Ramos (cell line): ENCODE data around the gene SIPA1L3.
"Not testable (repeated sequence)": the region's sequence is repeated elsewhere in the genome, so short reads cannot be mapped to it uniquely, and the experiment has no call there.

ENCODE experiments used
- in situ Hi-C: fragments of 300-500 bp; cut with MboI; formaldehyde crosslinking; loops from one replicate; pipeline ENCODE4 v1.14.3; 2022; ENCODE audit warnings: low sequenced_read_pairs; ENCODE audit not compliant: unreplicated experiment

Gene SIPA1L3

DNA sequence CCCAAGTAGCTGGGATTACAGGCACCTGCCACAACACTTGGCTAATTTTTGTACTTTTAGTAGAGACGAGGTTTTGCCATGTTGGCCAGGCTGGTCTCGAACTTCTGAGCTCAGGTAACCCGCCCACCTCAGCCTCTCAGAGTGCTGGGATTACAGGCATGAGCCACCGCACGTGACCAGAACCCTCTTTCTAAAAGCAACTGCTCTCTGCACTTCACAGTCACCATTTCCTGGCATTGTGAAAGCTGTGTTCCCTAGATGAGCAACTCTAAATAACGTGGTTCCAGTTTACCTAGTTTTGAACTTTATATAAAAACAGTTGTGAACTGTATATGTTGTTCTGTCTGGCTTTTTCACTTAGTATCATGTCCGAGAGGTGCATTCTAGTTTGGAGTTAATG, 152.9 kb downstream of the SIPA1L3 start:
- in situ Hi-C loops, result no loop called here

DNA sequence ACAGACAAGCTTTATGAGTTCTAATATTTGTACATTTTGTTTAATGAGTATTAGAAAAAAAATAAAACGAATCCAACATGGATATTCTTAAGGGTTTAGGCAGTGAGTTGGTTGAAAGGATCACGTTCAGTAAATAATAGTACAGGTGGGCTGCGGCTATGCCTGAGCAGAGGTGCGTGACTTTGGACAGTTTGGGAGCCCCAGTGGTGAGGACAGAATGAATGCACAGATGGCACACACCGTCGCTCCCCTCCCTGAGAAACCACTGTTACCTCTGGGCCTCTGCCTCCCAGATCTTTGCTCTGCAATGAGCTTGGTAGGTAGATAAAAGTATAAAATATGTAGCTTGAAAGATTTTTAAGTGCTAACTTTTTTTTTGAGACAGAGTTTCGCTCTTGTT, 153.3 kb downstream of the SIPA1L3 start:
- in situ Hi-C loops, result no loop called here

DNA sequence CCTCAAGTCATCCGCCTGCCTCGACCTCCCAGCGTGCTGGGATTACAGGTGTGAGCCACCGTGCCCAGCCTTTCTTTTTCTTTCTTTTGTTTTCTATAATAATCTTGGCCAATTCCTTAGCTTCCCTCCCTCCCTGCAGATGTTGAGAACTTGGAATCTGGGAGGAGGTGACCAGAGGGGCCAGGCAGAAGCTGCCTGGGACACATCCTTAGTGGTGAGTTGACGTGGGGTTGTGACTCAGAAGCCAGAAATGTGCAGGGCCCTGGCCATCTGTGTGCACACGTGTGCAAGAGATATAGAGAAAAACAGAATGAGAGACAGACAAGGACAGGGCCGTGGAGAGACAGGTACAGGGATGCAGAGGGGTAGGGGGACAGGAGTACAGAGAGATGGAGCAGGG, 154.3 kb downstream of the SIPA1L3 start:
- in situ Hi-C loops, result no loop called here

DNA sequence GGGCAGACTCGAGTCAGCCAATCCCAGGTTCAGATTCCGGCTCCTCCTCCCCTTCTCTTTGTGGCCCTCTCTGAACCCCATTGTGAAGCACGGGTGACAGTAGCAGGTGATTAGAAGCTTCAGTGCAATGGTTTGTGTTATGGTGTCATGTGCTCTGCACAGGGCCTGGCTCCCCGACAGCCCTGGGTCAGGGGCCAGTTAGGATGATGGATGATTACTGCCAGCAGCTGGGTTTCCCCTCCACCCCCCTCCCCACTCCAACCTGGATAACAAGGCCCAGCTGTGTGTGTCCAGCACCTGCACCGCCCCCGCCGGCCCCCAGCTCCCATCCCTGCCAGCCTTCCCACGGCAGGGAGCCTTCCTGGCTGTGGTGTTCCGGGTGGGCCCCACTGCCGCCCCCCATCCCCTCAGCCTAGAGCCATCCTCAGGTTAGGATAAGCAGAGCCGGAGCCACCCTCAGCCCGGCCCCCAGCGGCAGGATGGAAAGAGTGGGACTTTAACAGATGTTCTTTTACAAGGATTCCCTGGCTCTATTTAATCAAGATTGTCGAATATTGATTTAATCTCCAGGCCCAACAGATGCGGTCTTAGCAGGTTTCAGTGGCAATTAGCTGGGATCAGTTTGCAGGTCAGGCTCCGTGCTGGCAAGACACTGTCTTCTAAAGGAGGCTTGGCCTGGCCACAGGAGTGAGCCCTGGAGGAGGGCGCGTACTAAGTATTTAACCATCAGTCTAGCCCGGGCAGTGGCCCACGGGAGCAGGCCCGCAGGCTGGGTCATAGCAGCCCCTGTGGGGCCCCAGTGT, 156.2 kb downstream of the SIPA1L3 start:
- in situ Hi-C loops, result no loop called here

DNA sequence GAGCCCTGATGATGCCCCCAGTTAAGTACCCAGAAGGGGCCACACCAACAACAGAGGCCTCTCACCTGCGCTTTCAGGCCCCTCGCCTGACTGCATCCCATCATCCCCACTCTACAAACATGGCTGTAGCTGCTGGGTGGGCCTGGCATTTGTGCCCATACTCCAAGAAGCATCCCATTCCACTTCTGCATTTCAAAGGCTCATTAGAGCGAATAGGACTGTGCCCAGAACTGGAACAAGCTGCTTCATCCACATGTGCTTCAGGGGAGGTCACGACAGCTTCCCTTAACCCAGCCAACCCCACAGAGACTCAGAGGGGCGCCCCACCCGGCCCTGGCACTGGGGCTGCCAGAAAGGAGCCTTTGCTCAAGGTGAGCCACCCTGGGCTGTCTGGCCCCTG, 156.9 kb downstream of the SIPA1L3 start:
- in situ Hi-C loops, result no loop called here

DNA sequence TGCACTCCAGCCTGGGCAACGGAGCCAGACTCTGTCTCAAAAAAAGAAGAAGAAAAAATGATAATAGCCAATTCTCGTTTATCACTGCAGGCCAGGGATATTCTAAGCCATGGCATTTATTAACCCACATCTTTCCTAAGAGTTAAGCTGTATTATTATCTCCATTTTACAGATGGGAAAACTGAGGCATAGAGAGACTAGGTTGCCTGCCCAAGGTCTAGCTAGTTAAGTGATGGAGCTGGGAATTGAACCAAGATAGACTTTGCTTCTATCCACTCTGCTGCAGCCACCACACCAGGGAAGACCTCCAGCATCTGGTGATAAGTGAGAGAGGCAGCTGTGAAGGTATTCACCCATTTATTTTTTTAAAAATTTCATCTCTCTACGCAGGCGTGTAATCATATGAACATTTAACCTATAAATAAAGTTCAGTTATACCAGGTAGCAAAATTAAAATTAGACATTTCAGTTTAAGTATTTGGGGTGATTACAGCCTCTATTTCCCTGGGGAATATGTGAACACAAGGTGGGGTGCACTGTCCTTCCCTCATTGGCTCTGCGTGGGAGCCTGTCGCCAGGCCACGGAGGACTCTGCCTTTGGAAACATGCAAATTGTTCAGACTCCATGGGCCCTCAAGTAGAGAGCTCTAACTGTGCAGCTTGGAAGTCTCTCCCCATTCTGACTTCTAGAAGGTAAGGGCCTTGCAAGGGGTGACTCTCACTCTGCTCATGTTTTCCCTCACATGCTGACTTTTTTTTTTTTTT, 157.8 kb downstream of the SIPA1L3 start:
- in situ Hi-C loops, result no loop called here

DNA sequence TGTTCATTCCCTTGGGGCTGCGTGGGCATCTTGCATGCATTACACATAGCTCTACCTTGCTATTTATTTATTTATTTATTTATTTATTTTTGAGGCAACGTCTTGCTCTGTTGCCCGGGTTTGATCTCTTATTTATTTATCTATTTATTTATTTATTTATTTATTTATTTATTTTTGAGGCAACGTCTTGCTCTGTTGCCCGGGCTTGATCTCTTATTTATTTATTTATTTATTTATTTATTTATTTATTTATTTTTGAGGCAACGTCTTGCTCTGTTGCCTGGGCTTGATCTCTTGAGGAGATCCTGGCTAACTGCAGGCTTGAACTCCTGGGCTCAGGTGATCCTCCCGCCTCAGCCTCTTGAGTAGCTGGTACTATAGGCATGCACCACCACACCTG, 158.8 kb downstream of the SIPA1L3 start:
- in situ Hi-C loops, result not testable (repeated sequence)

DNA sequence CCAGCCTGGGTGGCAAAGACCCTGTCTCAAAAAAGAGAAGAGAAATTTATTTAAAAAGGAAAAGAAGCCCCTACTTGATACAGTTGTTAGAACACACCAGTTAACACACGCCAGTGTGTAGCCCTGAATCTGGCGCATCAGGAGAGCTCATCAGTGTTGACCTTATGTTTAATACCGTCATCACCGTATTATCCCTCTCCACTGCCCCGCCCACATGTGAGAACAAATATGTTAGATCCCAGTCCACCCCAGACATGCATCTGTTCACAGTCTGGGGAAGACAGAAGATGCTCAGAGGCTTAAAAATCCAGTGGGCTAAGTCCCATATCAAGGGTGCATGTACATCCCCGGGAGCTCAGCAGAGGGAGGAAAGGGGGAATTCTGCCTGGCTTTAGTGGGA, 161.8 kb downstream of the SIPA1L3 start:
- in situ Hi-C loops, result no loop called here

DNA sequence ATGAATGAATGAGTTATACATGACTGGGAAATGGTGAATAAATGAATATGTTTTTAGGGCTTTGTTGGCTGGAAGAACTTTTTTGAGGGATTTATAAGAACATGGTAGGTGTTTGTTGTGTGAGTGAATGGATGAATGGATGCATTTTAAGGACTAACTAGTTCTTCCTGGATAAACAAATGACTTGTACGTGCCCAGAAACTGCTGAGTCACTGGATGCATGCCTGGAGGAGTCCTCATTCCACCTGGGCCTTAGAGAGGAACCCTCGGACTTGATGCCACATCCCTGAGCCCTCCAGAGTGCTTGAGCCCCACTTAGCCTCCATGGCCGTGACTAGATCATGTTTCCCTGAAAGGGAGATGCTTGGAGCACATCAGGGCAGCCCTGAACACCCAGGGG, 163.6 kb downstream of the SIPA1L3 start:
- in situ Hi-C loops, result no loop called here

DNA sequence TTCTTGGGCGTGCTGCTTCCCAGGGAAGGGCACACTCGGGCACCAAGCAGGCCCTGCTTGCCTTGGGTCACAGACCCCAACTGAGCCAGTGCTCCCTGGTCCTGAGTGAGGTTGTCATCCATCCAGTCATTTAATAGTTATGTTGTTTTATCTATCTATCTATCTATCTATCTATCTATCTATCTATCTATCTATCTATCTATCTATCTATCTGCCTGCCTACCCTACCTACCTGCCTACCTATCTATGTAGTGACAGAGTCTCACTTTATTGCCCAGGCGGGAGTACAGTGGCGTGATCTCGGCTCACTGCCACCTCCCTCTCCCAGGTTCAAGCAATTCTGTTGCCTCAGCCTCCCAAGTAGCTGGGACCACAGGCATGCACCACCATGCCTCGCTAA, 164.0 kb downstream of the SIPA1L3 start:
- in situ Hi-C loops, result not testable (repeated sequence)

DNA sequence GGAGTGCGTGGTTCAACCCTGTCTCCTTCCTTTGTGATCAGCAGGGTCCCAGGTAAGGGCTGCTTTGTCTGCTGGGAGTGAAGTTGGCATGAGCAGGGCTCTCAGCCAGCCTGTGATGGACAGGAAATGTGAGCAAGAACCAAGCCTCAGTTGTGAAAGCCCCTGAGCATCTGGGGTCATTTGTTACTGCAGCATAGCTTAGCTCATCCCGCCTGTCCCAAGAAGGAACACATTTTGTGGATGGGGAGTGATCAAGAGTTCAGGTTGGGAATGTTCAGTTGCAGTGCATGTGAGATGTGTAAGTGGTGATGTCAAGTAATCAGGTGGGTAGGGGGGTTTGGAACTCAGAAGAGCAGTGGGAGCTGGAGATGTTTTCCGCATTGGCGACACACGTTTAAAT, 164.6 kb downstream of the SIPA1L3 start:
- in situ Hi-C loops, result no loop called here

DNA sequence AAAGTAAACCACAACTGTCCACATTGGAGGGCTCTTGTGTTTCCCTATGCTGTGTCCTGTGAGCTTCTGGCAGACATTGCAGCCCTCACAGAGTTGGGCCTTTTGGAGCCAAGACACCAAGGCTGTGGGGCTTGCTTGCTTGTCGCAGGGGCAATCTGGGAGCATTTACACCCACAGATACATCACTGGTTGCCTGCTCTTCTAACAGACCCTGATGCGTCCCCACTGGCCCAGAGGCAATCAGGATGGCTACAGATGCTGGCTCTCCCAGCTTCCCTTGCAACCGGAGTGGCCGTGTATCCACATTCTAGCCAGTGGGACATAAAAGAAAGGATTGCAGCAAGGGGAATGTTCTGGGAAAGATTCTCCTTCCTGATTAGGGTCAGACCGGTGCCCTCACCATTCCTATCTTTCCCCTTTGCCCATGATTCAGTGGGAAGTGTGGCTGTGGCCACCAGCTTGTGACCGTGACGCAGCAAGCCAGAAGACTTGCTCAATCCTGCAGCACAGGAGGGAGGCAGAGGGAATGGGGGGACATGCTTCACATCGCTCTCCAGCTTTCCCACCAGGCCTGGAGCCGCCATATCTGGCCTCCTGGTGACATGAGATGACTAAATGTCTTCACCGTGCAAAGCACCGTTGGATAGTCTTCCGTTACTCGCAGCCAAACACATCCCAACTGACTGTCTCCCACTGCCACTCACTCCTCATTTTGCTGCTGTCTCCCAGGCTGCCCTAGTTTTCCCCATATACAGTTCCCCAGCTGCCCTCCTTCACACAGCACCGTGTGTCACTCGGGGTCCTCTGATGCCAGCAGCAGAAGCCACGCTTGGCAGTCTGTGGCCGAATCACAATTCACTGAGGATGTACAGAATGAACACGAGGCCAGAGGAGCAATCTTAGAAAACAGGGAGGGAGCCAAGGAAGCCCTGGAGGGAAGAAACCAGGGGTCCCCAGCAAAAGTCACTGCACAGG, 166.1 kb downstream of the SIPA1L3 start:
- in situ Hi-C loops, result no loop called here

DNA sequence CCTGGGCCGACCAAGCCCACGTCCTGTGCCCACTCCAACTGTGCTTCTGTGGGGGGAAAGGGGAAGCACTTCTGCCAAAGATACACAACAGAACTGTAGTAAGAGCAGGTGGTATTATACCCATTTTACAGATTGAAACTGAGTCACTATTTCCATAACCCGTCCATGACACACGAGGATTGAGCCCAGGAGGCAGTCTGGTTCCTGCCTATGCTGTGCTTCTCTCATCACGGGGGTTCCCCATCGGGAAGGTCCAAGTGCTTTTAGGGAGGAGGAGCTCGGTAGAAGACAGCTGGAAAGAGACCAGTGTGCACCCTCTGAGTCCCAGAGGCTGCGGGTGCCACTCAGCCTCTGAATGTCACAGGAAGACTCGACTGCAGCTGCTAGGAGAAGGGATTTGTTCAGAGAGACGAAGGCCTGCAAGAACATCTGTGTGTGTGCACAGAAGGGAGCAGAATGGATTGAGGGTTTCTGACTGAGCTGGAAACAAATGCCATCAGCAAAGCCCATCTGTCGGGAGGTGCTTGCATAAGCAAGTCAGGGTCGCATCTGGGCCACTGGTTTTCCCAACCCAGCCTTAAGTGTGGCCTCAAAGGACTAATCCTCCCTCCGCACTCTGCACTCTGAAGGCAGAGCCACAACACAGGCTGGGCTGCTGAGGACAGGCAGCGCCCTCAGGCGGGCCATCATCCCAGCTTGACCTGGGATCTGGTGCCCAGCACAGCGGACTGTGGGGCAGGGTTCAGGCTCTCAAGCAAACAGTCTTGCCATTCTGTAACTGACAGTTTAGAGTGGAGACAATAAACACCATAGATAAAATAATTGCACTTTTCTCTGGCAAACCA, 167.1 kb downstream of the SIPA1L3 start:
- in situ Hi-C loops, result no loop called here

DNA sequence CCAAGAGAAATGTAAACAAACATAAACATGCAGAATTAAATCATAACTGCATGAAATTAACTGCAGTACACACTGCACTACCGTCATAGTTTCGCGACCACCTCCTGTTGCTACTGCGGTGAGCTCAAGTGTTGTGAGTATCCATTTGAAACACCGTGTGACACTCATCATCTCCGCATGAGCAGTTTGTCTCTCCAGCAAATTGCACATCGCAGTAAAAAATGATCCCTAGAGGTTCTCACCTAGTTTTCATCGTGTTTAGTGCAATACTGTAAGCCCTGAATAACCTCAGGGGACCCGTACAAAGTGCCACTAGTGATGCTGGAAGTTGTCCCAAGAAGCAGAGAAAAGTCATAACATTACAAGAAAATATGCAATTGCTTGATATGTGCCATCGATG, 169.3 kb downstream of the SIPA1L3 start:
- in situ Hi-C loops, result no loop called here

DNA sequence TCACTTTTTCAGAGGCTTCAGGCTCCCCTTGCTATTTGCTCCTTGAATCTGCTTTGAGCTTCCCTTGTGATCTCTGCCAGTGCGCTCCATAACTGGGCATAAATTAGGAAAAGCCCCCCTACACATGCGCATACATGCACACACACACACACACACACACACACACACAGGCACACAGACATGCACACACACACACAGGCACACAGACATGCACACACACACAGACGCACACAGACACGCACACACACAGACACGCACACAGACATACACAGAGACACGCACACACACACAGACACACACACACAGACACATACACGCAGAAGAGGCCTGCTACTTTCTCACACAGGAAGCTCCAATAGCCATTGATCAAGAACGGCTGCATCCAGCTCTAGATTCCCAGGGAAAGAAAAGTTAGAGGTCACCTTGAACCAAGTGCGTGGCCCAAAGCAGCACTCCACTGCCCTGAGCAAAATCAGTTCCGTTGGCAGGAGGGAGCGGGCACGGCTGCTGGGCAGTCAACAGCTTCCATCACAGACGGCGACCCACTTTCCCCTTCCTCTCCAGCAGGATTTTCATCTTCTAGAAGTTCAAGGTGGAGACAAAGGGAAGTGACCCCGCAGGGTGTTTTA, 171.4 kb downstream of the SIPA1L3 start:
- in situ Hi-C loops, result no loop called here

DNA sequence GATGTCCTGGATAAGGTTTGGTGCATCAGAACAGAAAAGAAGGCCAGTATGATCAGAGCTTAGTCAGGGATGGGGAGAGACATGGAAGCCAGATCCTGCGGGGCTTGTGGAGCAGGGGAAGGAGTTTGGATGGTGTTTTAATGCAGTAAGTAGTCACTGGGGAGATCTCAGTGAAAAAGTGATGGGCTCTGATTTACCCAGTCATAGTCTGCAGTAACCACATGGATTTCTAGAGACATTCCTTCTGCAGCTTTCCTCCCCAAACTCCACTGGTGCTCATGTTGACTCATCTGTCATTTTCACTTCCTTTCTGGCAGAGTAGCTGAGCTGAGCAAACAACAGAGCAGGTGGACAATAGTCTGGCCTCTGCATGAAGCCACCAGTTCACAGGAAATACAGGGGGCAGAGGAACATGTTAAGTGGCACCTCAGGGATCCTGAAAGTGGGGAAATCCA, 172.9 kb downstream of the SIPA1L3 start:
- in situ Hi-C loops, result no loop called here

DNA sequence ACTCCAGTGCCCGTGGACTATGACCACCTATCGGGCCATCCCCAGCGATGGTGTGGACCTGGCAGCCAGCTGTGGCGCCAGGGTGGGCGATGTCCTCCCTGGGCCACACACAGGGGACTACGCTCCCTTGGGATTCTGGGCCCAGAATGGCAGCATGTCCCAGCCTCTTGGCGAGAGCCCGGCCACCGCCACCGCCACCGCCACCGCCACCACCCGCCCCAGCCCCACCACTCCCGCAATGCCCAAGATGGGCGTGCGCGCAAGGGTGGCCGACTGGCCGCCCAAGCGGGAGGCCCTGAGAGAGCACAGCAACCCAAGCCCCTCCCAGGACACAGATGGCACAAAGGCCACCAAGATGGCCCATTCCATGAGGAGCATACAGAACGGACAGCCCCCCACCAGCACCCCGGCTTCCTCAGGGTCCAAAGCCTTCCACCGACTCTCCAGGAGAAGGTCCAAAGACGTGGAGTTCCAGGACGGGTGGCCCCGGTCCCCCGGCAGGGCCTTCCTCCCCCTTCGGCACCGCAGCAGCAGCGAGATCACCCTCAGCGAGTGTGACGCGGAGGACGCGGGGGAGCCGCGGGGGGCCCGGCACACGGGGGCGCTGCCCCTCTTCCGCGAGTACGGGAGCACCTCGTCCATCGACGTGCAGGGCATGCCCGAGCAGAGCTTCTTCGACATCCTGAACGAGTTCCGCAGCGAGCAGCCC, 174.7 kb downstream of the SIPA1L3 start:
- in situ Hi-C loops, result no loop called here

DNA sequence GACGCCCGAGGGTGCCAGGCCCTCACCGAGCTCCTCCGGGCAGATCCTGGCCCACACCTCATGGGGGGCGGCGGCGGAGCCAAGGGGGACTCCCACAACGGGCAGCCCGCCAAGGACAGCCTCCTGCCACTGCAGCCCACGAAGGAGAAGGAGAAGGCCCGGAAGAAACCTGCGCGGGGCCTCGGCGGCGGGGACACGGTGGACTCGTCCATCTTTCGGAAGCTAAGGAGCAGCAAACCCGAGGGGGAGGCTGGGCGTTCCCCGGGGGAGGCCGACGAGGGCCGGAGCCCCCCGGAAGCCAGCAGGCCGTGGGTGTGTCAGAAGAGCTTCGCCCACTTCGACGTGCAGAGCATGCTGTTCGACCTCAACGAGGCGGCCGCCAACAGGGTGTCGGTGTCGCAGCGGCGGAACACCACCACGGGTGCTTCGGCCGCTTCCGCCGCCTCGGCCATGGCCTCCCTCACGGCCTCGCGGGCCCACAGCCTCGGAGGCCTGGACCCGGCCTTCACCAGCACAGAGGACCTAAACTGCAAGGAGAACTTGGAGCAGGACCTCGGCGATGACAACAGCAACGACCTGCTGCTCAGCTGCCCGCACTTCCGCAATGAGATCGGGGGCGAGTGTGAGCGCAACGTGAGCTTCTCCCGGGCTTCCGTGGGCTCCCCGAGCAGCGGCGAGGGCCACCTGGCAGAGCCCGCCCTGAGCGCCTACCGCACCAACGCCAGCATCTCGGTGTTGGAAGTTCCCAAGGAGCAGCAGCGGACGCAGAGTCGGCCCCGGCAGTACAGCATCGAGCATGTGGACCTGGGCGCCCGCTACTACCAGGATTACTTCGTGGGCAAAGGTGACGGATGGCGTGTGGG, 175.5 kb downstream of the SIPA1L3 start:
- in situ Hi-C loops, result no loop called here
